ENCODE results near the gene BTBD2.

Gene BTBD2

DNA sequence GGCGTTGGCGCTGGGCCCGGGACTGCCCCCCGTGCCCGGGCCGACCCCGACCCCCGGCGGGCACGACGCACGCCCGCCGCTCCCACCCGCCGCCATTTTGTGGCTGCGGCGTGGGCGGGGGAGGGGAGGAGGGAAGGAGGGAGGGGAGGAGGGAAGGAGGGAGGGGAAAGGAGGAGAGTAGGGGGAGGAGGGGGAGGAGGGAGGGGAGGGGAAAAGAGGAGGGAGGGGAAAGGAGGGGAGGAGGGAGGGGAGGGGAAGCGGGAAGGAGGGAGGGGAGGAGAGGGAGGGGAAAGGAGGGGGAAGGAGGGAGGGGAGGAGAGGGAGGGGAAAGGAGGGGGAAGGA lies at the start of gene BTBD2:
TSS of gene BTBD2 (minus strand) at position 107 of the 343 bp plus-strand sequence. CDS start at position 96, 11 bp downstream.
- DNase-seq (ENCODE audit: low read depth in 2 of 2, low spot score in 1 of 2): peak in 1 of 2 donors; percentile 35

DNA sequence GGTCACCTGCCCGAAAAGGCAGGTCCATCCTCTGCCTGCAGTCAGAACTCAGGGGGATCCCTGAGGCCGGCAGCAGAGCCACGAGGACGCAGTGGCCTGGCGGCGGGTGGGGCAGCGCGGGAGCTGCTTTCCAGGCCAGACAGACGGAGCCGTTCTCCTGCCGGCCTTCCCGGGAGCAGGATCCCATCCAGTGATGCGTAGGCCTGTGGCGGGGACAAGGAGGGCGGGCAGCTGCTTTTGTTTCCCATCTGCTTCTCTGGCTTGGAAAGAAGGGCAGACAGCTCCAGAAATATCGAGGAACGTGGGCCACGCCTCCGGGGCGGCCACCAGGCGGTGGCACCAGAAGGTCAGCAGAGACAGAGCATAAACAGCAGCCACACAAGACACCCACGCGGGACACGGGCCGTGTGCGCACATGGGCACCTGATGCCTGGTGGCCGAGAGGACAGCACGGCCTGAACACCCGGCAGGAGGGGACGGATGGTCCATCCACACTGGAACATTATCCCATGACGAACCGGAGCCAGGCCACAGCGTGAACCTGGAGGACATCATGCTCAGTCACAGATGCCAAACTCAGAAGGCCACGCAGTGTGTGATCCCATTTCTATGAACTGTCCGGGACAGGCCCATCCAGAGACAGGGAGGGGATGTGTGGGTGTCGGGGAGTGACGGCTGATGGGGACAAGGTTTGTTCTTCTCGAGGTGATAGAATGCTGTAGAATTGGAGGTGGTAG lies 49.4 kb upstream of the BTBD2 start:
- DNase-seq (ENCODE audit: low read depth in 2 of 2, low spot score in 1 of 2): no peak

GRCh38 chr19:2064395-2064787 lies 48.9 kb upstream of the BTBD2 start:
- no peak for DNase-seq (ENCODE audit: low read depth in 2 of 2, low spot score in 1 of 2)

DNA sequence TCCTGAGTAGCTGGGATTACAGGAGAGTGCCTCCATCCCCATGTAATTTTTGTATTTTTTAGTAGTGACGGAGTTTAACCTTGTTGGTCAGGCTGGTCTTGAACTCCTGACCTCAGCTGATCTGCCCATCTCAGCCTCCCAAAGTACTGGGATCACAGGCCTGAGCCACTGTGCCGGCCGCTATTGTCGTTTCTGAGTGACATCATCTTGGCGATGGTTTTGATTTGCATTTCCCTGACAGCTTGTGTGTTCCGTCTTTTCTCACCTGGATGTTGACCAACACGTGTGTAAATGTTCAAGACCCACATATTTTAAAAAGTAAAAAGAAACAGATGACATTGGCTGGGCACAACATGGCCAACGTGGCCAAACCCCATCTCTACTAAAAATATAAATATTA lies 48.3 kb upstream of the BTBD2 start:
- no peak for DNase-seq (ENCODE audit: low read depth in 2 of 2, low spot score in 1 of 2)

DNA sequence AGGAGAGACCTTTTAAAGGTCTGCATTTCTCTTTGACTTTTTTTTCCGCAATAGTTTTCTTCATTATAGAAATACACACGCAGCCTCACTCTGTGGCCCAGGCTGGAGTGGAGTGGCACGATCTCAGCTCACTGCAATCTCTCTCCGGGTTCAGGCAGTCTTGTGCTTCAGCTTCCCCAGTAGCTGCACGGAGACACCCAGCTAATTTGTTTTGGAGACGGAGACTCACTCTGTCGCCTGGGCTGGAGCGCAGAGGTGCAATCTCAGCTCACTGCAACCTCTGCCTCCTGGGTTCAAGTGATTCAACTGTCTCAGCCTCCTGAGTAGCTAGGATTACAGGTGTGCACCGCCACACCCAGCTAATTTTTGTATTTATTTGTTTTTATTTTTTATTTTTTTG lies 47.3 kb upstream of the BTBD2 start:
- no peak for DNase-seq (ENCODE audit: low read depth in 2 of 2, low spot score in 1 of 2)

DNA sequence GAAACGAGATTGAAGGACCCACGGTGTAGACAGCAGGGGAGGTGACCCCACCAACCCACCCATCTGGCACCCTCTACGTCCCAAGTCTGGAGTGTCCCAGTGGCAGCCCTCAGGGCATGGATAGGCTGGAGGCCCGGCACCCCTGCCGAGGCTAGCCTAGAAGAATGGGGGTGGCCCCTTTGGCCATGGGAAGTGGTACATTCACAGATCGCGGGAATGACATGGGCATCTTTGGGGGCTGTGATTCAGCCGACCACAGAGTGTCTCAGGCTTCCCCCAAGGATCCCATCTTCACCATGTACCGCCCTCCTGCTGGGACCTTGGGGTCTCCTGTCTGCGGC lies 46.8 kb upstream of the BTBD2 start:
- no peak for DNase-seq (ENCODE audit: low read depth in 2 of 2, low spot score in 1 of 2)

- peak; percentile 98 for DNase-seq (ENCODE audit: low read depth in 2 of 2, low spot score in 1 of 2)
Measured at GRCh38 chr19:2061495-2062388, 46.2 kb upstream of the BTBD2 start.

- no peak for DNase-seq (ENCODE audit: low read depth in 2 of 2, low spot score in 1 of 2)
Measured at GRCh38 chr19:2060884-2061494, 45.5 kb upstream of the BTBD2 start.

GRCh38 chr19:2059422-2060201 lies 44.1 kb upstream of the BTBD2 start:
- no peak for DNase-seq (ENCODE audit: low read depth in 2 of 2, low spot score in 1 of 2)

- no peak for DNase-seq (ENCODE audit: low read depth in 2 of 2, low spot score in 1 of 2)
Measured at GRCh38 chr19:2058570-2059421, 43.3 kb upstream of the BTBD2 start.

DNA sequence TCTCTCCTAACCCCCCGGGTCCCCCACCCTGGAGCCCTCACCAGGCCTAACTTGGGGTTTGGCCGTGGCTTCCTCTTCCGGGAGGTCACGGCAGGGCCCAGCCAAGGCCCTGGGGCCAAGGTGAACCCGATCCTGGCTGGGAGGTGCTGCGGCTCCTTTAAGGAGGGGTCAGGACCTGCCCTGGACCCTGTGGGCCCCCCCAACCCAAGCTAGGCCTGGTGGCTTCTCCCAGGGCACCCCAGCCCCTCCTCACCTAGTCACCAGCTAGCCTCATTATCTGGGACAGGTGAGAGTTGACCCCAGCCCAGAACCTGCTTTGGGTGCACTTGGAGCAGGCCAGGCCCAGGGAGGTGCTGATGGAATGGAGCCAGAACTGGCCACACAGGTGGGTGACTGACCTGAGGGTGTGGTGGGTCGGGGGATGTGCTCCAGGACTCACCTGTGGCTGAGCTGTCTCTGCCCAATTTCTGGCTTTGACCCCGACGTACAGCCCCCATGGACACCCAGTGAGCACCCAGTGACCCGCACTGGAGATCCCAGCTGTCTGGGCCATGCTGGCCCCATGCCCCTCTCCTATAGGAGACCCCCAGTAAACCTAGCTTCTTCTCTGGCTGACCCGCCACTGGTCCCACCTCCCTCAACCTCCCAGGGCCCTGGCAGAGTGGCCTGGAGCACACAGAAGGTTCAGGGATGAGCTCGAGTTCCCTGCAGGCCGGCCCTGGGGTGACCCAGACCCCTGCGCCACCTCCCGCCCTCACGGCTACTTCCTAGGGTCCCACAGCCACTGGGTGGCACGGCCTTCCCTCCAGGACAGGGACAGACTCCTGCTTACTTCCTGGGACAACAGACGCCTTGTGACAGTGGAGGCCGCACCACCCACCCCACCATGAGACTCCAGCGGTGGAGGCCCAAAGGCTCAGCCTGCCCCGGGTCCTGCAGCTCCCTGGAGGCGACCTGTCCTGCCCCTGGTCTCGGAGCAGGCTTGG lies 42.3 kb upstream of the BTBD2 start:
- DNase-seq (ENCODE audit: low read depth in 2 of 2, low spot score in 1 of 2): no peak

DNA sequence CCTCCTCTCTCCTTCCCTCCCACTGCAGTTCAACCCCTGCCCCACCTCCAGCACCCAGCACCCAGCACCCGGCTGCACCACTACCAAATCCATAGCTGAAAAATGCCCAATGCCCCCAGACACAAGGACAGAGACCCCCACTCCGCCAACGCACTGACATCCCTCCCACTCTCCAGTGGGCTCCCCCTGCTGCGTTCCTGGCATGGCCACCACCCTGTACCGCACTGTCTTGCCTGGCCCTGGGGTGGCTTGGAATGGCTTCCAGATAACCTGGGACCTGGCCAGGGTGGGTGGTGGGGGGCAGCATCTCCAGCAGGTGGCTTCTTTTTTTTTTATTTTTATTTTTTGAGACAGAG lies 41.3 kb upstream of the BTBD2 start:
- no peak for DNase-seq (ENCODE audit: low read depth in 2 of 2, low spot score in 1 of 2)

GRCh38 chr19:2055931-2056836 lies 40.7 kb upstream of the BTBD2 start:
- DNase-seq (ENCODE audit: low read depth in 2 of 2, low spot score in 1 of 2): no peak

DNA sequence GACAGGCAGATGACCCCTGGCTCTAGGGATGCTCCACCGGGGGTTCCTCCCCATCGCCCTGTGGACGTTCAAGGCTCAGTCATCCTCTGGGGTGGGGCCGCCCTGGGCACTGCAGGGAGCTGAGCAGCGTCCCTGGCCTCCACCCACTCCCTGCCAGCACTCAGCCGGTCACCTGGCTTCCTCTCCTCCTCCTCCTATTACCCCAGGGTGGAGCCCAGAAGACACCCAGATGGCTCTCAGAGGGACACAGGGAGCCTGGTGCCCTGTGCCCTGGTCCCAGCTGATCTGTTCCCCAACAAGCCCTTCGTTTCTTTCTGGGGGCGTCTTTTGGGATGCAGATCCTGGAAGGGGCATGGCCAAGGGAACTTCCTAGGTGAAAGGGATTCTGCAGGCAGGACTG lies 39.2 kb upstream of the BTBD2 start:
- no peak for DNase-seq (ENCODE audit: low read depth in 2 of 2, low spot score in 1 of 2)

- no peak for DNase-seq (ENCODE audit: low read depth in 2 of 2, low spot score in 1 of 2)
Measured at GRCh38 chr19:2053601-2054389, 38.3 kb upstream of the BTBD2 start.

DNA sequence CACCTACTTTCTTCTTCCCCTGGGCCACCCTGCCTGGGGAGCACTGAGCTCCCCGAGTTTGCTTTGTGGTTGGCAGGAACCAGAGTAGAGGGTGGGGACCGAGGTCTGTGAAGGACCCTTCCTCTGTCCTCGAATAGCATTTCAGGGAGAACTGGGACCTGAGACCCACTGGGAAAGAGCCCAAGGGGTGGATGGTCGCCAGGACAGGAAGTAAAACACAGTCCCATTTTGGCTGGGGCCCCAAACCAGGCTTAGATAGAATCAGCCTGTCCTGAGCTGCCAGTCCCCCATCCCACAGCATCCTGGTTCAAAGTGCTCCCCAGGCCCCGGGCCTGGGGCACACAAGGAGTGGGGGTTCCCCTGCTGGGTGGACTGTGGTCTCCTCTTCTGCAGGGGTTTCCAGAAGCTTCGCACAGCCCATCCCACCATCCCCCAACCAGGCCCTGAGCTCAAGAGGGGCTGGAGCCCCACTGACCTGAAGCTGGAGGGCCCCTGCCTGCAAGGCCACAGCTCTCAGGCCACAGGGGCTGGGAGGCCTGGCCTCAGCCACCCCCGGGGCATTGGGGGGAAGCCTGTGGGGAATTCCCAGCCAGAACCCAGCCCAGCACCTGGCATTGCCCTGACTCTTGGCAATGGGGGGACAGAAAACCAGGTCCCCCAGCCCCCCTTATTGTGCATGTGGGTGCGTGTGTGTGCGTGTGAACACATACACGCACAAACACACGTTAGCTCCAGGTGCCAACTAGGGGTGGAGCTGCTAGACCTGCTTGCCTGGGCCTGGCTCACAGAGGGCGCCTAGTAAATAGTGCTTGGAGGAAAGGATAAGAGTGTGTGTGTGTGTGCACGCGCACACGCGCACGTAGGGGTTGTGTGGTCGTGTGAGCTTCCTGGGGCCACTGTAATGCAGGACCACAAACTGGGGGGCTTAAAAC lies 36.5 kb upstream of the BTBD2 start:
- no peak for DNase-seq (ENCODE audit: low read depth in 2 of 2, low spot score in 1 of 2)
